ENCODE data around the gene MALT1.

- TF ChIP-seq, protein P1, sequence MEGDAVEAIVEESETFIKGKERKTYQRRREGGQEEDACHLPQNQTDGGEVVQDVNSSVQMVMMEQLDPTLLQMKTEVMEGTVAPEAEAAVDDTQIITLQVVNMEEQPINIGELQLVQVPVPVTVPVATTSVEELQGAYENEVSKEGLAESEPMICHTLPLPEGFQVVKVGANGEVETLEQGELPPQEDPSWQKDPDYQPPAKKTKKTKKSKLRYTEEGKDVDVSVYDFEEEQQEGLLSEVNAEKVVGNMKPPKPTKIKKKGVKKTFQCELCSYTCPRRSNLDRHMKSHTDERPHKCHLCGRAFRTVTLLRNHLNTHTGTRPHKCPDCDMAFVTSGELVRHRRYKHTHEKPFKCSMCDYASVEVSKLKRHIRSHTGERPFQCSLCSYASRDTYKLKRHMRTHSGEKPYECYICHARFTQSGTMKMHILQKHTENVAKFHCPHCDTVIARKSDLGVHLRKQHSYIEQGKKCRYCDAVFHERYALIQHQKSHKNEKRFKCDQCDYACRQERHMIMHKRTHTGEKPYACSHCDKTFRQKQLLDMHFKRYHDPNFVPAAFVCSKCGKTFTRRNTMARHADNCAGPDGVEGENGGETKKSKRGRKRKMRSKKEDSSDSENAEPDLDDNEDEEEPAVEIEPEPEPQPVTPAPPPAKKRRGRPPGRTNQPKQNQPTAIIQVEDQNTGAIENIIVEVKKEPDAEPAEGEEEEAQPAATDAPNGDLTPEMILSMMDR (IDR thresholded peaks at IDR 0.05 in 4 of 5, conservative IDR thresholded peaks at IDR 0.05 in 1 of 5) = no peak
- no peak for TF ChIP-seq POLR2A (IDR thresholded peaks at IDR 0.05)
These were observed 114.0 kb downstream of the MALT1 start for GRCh38 chr18:58785171-58785805.
